Keratinocyte (primary cell): ENCODE results near the gene ZNF503.

Source experiments
- EZH2 ChIP-seq: IDR thresholded peaks from one replicate; pipeline ENCODE4 v1.6.1; 2012; ENCODE audit warnings: inconsistent platforms, mild to moderate bottlenecking, low read length, moderate library complexity
- TF ChIP-seq, protein P1 (sequence below), 3 experiments: IDR thresholded peaks in 1 of 3; conservative IDR thresholded peaks in 1 of 3; optimal IDR thresholded peaks in 1 of 3; 2 replicates in 2 of 3; 3 replicates in 1 of 3; pipeline versions ENCODE3 to v1.5.1; 2011; ENCODE audit warnings: low read length in 3 of 3, mild to moderate bottlenecking in 3 of 3, moderate library complexity in 2 of 3, control low read depth in 1 of 3, inconsistent platforms in 1 of 3; ENCODE audit not compliant: insufficient read depth in 2 of 3; ENCODE audit errors: extremely low read depth in 1 of 3

DNA sequence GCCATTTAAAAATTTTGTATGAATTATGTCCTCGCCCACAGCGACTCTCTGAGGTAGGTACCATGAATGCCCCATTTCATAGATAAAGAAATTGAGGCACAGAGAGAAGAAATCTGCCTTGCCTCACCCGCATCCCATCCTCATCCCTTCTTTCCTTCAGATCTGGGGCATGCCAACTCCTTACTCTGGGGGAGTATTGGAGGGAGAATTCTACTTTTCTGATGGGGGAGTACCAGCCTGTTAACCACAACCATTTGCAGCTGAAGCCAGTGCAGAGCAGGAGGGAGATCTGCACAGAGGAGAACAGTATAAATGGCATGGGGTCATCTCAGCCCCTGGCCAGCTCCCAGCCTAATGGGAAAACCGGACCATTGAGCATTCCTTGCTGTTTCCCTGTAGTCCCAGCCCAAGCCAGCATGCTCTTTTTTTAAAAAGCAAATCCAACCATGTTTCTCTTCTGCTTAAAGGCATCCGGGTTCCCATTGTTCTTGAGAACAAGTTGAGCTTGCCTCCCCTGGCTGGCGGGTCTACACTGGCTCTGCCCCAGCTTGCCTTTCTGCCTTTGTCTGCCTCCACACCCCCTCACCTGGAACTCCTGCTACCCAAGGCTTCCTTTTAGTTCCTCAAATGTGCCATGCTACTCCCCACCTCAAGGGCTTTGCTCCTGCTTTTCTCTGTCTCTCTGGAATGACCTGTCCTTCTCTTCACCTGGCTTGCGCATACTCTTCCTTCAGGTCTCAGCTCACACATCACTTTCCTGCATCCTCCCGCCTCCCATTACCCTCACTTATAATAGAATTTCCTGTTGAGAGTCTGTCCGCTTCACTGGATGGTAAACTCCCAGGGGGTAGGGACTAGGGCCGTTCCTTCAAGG is 8.8 kb upstream of the ZNF503 start:
- TF ChIP-seq, protein P1, sequence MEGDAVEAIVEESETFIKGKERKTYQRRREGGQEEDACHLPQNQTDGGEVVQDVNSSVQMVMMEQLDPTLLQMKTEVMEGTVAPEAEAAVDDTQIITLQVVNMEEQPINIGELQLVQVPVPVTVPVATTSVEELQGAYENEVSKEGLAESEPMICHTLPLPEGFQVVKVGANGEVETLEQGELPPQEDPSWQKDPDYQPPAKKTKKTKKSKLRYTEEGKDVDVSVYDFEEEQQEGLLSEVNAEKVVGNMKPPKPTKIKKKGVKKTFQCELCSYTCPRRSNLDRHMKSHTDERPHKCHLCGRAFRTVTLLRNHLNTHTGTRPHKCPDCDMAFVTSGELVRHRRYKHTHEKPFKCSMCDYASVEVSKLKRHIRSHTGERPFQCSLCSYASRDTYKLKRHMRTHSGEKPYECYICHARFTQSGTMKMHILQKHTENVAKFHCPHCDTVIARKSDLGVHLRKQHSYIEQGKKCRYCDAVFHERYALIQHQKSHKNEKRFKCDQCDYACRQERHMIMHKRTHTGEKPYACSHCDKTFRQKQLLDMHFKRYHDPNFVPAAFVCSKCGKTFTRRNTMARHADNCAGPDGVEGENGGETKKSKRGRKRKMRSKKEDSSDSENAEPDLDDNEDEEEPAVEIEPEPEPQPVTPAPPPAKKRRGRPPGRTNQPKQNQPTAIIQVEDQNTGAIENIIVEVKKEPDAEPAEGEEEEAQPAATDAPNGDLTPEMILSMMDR (optimal IDR thresholded peaks at IDR 0.05 in 1 of 3, IDR thresholded peaks at IDR 0.05 in 1 of 3, conservative IDR thresholded peaks at IDR 0.05 in 1 of 3; ENCODE audit: extremely low read depth in 1 of 3, insufficient read depth in 2 of 3, low read length in 3 of 3) = peak in 1 of 3 experiments; percentile 21
- no peak for TF ChIP-seq EZH2
